ENCODE measurements around the gene FANCL.
"Not testable (repeated sequence)": the region's sequence is repeated elsewhere in the genome, so short reads cannot be mapped to it uniquely, and the experiment has no call there.

FANCL gene

DNA sequence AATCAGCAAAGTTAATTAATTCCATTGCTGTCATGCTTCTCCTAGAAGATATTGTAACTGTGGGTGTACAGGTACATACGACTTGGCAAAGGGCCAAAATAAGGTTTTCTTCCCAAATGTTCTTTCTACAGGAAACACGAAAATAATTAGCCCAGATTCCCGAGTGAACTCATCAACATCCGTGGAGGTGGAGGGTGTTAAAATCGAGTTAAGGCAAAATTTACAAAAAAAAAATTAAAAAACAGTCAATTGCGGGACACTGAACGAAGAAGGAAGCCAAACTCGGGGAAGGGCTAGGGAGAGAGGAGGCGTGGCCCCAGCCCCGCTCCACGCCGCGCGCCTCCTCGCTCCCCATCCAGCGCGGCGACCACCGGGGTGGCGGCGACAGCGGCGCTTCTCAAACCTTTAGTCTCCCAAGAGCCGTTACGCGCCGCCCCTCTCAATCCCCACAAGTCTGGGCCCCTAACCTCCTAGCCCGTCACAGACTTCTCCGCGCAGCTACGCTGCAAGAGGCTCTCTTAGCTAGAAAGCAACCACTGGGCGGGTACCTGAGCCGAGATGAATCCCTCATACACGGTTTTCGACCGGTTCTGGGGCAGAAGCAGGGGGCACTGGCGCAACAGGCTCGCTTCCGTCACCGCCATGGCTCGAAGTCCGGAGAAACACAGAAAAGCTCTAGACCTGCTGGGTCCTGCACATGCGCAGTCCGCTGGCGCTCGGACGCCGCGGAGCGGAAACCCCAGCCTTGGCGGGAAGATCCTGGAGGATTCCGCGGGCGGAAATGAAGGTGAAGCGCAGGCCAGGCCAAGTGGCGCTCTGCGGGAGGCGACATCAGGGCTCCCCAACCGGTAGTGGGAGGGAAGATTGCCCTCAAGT lies at the start of gene FANCL:
Gene FANCL, minus strand, starts transcription at position 656 of the 876 bp plus-strand sequence. Its CDS starts 12 bp downstream, at position 644.
- DNase-seq, result peak; percentile 64

DNA sequence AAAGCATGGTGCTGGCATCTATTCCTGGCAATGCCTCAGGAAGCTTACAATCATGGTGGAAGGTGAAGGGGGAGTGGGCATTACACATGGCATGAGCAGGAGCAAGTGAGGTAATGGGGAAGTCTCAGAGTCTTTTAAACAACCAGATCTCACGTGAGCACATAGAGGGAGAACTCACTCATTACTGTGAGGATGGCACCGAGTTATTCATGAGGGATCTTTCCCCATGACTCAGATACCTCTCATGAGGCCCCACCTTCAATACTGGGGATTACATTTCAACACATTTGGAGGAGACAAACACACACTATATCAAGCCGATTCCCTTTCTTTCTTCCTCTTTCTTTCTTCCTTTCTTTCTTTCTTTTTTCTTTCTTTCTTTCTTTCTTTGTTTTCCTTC lies 47.9 kb upstream of the FANCL start:
- DNase-seq, result no peak

DNA sequence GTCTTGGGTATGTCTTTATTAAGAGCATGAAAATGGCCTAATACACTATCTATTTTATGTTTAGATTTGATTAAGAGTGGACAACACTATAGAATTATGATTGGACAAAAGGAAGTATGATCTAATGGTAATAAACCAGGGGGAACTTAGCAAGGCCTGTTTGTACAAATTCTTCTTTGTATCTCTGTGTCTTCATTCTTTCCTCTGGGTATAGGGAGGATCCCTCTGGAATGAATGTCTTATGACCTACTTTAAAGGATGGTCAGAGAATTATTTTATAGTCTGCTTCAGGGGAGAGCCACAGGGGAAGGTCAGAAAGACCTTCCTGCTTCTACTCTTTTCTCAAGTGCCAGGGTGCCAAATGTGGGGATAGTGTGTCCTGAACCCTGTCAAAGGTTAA lies 42.8 kb upstream of the FANCL start:
- DNase-seq, result no peak

DNA sequence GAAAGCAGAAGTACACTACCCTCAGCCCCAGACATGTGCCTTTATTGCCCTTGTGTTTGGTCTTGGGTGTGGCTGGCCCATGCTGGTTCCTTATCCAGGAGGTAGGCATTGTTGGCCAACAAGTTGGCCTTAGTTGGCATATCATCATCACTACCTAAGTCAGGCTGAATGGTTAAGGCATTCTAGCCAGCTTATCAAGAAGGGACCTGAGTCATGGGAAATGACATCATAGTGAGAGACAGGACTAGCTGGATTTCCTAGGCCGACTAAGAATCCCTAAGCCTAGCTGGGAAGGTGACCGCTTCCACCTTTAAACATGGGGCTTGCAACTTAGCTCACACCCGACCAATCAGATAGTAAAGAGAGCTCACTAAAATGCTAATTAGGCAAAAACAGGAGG lies 34.0 kb upstream of the FANCL start:
- not testable (repeated sequence) for DNase-seq

DNA sequence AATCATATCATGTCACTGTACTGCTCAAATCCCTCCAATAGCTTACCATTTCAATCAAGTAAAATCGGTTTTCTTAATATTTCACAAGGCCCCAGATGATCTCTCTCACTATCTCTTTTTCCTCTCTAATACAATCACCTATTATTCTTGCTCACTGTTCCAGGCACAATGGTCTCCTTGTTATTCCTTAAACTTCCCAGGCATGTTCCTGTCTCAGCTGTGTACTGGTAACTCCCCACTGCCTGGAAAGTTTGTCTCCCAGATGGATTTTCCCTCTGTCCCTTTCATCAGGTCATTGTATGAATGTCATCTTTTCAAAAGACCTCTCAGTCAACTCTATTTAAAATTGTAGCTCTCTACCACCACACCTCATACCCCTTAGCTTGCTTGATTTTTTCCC lies 30.7 kb upstream of the FANCL start:
- DNase-seq, result no peak

DNA sequence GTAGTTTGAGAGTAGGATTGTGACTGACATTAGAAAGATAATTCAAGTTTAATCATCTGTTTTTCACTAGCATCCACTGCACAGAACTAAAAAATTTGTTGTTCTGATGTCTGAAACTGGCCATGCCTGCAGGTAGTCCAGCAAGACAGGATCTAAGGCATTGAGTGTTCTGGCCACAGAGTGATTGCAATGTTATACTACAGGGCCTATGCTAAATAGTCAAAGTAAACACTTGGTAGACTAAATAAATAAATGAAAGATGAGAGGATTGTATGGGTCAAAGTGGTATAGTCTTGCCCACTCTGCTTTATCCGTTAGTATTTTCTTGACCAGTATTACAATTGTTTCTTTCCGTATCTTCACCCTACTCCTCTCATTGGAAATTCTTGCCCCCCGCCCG lies 27.6 kb upstream of the FANCL start:
- no peak for DNase-seq

DNA sequence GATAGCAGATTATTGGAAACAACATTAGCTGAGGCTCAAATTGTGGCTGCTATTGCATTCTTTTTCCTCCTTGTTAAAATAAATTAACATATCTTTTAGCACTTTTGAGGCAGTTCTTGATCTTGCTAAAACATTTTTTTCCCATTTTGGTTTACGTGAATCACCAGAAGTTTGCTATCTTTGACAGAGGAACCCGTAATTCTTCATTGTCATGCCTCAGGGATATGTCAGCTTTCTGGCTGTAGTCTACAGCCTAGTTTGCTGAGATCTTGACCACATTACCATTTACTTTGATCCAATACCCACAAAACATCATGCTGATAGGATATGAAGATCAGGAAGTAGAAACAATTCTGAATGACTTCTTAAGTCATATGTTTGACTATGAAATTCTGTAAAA lies 25.1 kb upstream of the FANCL start:
- no peak for DNase-seq

DNA sequence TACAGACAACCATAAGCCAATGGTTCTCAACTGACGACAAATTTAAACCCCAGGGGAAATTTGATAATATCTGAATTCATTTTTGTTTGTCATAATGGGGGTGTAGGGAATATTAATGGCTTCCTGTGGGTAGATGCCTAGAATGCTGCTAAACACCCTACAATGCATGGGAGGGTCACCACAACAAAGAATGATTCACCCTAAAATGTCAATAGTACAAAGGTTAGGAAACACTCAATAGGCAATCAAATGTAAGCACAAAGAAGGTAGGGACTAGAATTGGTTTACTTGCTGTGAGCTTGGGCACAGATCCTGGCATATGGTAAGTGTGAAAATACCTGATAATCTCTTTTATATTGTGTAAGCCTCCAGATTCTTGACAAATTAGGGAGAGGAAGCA lies 20.1 kb upstream of the FANCL start:
- DNase-seq, result no peak

DNA sequence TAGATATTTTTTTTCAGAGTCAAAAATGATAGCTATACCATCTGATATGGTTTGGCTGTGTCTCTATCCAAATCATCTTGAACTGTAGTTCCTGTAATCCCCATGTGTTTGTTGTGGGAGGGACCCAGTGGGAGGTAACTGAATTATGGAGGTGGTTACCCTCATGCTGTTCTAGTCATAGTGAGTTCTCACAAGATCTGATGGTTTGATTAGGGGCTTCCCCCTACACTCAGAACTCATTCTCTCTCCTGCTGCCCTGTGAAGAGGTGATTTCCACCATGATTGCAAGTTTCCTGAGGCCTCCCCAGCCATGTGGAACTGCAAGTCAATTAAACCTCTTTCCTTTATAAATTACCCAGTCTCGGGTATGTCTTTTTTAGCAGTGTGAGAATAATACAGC lies 17.3 kb upstream of the FANCL start:
- not testable (repeated sequence) for DNase-seq

DNA sequence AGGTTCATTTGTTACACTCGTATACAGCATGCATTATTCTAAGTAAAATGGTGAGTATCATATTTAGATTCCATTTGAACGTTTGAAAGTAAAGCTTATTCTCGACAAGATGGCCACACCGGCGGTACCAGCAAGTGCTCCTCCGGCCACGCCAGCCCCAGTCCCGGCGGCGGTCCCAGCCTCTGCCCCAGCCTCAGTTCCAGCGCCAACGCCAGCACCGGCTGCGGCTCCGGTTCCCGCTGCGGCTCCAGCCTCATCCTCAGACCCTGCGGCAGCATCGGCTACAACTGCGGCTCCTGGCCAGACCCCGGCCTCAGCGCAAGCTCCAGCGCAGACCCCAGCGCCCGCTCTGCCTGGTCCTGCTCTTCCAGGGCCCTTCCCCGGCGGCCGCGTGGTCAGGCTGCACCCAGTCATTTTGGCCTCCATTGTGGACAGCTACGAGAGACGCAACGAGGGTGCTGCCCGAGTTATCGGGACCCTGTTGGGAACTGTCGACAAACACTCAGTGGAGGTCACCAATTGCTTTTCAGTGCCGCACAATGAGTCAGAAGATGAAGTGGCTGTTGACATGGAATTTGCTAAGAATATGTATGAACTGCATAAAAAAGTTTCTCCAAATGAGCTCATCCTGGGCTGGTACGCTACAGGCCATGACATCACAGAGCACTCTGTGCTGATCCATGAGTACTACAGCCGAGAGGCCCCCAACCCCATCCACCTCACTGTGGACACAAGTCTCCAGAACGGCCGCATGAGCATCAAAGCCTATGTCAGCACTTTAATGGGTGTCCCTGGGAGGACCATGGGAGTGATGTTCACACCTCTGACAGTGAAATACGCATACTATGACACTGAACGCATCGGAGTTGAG lies 10.4 kb upstream of the FANCL start:
- not testable (repeated sequence) for DNase-seq

DNA sequence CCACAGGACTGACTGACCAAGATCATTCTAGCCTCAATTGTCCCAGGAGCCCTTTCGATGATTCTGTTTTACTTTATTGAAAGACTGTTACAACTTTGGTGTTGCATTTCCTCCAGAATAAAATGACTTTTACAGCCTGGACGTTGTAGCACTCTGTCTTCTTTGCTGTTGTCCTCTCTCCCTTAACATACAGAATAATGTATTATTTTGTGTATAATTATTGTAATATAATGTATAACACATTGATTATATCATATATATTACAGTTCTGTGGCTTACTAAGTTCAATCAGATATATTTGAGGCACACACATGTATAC lies 380 bp upstream of the FANCL start:
- no peak for DNase-seq

DNA sequence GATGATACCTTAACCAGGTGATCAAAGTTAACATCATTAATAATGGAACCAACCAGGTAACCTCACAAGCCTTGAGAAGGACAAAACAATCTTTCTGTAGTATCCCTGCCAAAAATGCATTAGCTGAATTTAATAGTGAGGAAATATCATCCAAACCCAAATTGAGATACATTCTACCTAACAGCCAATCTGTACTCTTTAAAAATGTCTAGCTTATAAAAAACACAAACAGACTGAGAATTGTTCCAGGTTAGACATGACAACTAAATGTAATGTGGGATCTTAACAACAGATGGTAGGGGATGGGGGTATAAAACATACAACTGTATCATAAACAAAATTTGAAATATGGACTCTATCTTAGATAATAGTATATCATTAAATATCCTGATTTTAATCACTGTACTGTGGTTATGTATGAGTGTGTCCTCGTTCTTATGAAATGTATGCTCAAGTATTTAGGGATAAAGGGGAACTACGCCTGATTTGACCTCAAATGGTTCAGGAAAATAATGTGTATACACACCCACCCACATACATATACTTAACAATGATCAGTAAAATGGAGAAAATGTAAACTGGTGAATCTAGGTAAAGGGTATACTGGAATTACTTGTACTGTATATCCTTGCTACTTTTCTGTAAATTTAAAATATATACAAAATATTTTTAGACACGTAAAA lies 1.7 kb downstream of the FANCL start:
- no peak for DNase-seq

DNA sequence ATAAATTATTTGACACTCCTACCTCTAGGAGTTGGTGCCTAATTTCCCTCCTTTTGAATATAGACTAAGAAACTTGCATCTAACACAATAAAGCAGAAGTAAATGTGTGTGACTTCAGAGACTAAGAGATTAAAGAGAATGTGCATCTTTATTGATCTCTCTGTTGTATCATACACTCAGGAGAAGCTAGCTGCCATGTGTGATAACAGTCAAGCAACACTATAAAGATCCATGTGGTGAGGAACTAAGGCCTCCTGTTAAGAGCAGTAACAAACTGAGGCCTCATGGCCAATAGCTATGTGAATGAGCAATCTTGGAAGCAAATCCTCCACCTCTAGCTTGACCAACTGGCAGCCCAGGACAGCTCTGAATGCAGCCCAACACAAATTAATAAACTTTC lies 3.4 kb downstream of the FANCL start:
- no peak for DNase-seq

DNA sequence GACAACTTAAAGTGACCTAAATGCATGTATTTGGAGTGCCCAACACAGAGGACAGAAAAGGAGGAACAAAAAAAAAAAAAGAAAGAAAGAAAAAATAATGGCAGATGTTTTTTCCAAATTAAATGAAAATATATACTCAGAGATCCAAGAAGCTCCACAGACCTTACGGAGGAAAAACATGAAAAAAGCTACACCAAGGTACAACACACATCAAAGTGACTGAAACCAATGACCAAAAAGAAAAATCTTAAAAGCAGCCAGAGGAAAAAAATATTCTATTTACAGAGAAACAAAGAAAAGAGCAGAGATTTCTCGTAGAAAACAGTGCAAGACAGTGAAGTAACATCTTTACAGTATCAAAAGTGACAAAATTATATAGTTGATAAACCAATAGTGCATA lies 5.1 kb downstream of the FANCL start:
- DNase-seq, result no peak

DNA sequence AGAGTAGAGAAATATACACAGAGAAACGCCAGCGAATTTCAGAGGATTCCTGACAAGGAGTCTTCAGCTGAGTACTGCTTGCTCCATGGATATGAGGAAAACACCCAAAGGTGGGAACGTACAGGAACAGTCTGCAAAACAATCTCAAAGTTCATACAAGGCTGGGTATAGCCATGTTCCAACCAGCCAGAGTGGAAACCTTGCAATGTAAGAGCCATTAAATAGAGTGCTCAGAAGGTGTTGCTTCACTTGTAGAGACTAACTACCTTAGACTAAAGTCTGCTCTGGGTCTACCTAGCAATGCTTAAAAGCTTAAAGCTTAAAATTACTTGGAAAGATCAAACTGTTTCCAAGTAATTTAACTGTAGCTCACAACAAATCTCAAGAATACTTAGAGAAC lies 6.0 kb downstream of the FANCL start:
- DNase-seq, result no peak

DNA sequence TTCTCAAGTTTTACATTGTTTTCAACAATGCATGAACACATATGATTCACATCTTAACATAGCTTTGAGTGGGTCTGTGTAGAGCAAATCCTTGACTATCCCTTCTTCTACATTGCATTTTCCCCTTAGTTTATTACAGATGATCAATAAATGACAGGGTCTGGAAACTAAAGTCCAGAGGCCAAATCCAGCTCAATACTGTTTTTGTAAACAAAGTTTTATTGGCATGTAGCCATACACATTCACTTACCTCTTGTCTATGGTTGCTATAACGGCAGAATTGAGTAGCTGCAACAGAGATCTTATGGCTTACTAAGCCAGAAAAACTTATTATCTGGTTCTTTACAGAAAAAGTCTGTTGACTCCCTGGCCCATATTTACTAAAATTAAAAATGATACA lies 12.8 kb downstream of the FANCL start:
- no peak for DNase-seq

DNA sequence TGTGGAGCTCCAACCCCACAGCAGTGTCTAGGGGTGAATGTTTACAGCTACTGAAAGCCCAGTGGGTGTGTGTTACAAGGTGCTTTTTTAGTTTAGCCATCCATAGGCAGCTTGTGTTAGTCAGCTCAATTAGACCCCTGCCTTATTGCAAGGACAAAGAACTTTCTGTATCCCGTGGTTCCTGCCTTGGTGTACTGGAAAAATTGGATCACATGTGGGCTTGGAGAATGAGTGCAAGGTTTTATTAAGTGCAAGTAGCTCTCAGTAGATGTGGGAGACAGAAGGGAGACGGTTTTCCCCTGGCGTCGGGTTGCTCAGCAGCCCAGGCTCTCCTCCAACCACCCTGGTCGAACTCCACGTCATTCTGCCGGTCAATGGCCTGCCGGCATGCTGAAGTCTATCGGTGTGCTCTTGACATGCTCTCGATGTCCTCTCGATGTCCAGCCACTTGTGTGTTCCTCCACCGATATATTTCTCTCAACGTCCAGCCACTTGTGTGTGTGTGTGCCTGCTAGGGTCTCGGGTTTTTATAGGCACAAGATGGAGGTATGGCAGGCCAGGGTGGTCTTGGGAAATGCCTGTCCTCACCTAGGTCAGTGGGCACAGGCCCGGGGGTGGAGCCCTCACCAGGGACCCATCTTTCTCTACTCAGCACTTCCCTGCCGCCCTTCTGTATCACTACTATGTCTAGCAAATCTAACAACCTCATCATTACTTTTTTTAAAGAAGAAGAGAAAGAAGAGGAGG lies 13.8 kb downstream of the FANCL start:
- no peak for DNase-seq

DNA sequence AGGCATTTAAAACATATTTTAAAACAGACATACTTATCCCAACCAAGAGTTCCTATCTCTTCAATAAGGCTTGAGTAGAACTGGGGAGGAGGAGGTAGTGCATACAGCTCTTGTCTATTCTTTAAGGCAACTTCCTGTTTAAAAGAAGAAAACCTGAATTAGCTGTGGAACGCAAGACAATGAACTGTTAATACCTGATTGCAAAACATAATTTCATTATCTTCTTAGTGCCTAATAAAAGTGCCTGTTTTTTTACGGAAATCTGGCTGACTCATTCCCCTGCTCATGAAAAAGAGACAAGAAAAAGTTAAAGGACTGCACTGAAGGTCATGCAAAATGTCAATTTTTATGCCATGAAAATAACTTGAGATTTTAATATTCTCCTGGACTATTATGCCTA lies 19.2 kb downstream of the FANCL start:
- DNase-seq, result no peak

DNA sequence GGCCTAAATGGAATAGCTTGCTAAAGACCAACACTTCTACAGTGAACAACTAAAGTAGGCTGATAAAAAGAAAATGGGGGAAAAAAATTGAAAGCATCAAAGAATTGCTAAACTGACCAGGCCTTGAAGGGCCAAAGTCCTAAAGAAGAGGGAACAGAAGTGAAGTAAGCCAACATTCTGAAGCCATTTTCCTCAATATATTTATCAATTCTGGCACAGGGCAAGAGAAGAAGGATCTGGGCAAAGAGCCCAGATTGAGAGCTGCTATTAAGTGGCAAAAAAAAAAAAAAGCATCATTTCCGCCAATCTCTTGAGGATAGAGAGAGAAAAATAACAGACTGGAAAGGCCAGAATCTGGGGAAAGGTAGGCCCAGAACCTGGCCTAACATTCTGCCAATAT lies 25.7 kb downstream of the FANCL start:
- DNase-seq, result no peak

DNA sequence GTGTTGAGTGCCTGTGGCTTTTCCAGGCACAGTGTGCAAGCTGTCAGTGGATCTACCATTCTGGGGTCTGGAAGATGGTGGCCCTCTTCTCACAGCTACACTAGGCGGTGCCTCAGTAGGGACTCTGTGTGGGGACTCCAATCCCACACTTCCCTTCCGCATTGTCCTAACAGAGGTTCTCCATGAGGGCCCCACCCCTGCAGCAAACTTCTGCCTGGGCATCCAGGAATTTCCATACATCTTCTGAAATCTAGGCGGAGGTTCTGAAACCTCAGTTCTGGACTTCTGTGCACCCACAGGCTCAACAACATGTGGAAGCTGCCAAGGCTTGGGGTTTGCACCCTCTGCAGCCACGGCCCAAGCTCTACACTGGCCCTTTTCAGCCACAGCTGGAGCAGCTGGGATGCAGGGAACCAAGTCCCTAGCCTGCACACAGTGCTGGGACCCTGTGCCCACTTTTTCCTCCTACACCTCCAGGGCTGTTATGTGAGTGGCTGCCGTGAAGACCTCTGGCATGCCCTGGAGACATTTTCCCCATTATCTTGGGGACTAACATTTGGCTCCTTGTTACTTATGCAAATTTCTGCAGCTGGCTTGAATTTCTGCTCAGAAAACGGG lies 30.1 kb downstream of the FANCL start:
- DNase-seq, result not testable (repeated sequence)

DNA sequence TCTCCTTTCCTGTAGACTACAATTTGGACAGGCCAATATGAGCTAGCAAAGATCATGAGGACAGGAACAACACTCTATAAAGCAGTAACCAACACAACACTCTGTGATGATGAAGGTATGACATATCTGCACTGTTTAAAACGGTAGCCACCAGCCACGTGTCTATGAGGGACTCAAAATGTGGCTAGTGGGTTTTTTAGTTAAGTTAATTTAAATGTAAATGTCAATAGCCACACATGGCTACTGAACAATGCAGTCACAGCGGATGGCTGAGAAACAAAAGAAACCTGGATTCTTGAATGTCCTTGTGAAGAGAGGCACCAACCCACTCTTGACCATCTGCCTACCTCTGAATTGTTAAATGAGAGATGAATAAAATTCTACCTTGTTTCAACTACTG lies 33.9 kb downstream of the FANCL start:
- no peak for DNase-seq

DNA sequence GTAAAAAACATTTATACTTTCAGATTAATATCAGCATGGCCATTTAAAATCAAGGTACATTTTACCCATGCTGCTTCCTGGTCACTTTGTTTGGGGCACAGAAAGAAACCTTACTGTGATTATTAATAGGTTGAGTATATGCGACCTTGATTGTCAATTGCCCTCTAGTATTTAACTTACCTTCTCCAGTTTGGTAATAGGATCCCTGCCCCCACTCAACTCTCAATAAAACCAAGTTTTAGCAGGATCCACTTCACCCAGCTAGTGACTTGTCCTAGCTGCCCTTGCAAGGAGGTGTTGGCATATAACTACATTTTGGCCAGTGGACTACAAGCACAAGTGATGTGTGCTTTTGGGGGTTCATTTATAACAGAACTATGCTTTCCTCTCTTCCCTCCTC lies 34.3 kb downstream of the FANCL start:
- DNase-seq, result no peak

Data from GOT3 (cell line).